ENCODE results near the gene POLR1E. TPM values are rescaled to one million over a fixed set of nuclear protein-coding genes. Genes with fewer than 3 reads are reported as not detected.
"Not testable (repeated sequence)": the region's sequence is repeated elsewhere in the genome, so short reads cannot be mapped to it uniquely, and the experiment has no call there.

The POLR1E gene
- total RNA-seq, 1 experiment from 2014 or later, result 21.4 TPM

DNA sequence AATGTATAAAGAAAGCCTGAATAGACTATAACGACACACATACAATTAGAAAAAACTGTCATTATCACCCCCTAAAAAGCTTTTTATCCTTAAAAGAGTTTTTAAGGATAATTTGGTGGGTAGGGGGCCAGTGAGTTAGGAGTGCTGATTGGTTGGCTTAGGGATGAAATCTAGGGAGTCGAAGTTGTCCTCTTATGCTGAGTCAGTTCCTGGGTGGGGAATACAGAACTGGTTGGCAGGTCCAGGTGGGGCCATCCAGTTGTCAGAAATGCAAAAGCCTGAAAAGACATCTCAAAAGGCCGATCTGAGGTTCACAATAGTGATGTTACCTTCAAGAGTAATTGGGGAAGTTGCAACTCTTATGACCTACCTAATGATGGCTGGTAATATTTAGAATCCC lies 34.1 kb upstream of the POLR1E start:
- no peaks in the 10 kb centered on the region for H3K27me3 ChIP-seq (replicated peaks)

DNA sequence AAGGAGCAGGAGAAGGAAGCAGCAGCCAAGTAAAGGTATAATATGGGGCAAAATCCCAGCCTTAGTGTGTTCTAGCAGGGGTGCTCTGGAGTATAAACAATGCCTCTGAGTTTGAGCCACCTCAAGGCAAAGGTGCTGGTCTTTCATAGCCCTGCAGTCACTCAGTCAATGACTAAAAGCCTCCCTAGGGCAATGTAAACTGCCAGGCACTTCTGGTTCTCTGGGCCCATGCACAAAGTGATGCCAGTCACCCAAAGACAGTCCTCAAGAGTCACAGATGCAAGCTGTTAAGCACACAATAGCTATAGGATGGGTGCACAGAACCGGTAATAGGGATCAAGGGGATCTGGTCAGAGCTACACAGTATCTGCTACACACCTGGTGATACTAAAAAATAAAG lies 33.1 kb upstream of the POLR1E start:
- Histone ChIP-seq H3K27me3 (replicated peaks) (no peaks in the 10 kb centered on the region), H3K4me3 (no peak overlapping the region), H3K27ac (no peak overlapping the region), H3K9me3 (replicated peaks) (no peaks in the 10 kb centered on the region), H3K36me3 (no peaks in the 10 kb centered on the region; the same call in 1 of the 2 replicates), H3K4me1 (replicated peaks) (0 out of 2 replicates have a peak, but pooled peaks cover 3% of the 10 kb centered on the region)
- DNase-seq (ENCODE audit: low read depth in 1 of 2, low spot score in 2 of 2), result no peak

More for the DNA sequence above, 34.1 kb upstream of the POLR1E start:
- Histone ChIP-seq H3K9me3 (replicated peaks) (no peaks in the 10 kb centered on the region), H3K36me3 (no peaks in the 10 kb centered on the region; the same call in 1 of the 2 replicates), H3K27ac (no peak overlapping the region), H3K4me3 (no peak overlapping the region), H3K4me1 (replicated peaks) (0 out of 2 replicates have a peak, but pooled peaks cover 3% of the 10 kb centered on the region)
- DNase-seq (ENCODE audit: low read depth in 1 of 2, low spot score in 2 of 2), result no peak

- H3K27me3 ChIP-seq (replicated peaks), result no peaks in the 10 kb centered on the region
- no peak for DNase-seq (ENCODE audit: low read depth in 1 of 2, low spot score in 2 of 2)
- 0 out of 2 replicates have a peak, but pooled peaks cover 3% of the 10 kb centered on the region for H3K4me1 ChIP-seq (replicated peaks)
- no peaks in the 10 kb centered on the region for H3K9me3 ChIP-seq (replicated peaks)
- no peak overlapping the region for H3K4me3 ChIP-seq
- no peaks in the 10 kb centered on the region; the same call in 1 of the 2 replicates for H3K36me3 ChIP-seq
- no peak overlapping the region for H3K27ac ChIP-seq
Observed at GRCh38 chr9:37453827-37454226, 31.9 kb upstream of the POLR1E start.

DNA sequence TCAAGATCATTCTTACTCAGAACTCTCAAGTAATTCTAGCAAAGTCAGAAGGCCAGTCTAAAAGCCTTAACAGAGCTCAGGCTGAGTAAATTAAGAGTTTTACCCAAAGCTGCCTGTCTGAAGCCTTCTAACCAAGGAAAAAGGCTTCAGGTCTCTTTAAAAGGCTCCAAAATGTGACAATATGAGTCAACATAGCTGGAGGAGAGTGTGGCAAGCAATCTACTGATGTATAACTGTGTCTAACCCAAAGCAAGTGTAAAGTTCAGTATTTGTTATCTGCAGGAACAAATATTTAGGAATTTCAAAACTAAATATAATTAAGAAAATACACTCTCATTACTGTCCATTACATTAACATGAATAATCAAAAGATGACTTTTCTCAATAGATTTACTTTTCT lies 31.5 kb upstream of the POLR1E start:
- Histone ChIP-seq H3K4me3 (no peak overlapping the region), H3K9me3 (replicated peaks) (no peaks in the 10 kb centered on the region), H3K4me1 (replicated peaks) (0 out of 2 replicates have a peak, but pooled peaks cover 3% of the 10 kb centered on the region), H3K27me3 (replicated peaks) (no peaks in the 10 kb centered on the region), H3K27ac (no peak overlapping the region), H3K36me3 (no peaks in the 10 kb centered on the region; the same call in 1 of the 2 replicates)
- no peak for DNase-seq (ENCODE audit: low read depth in 1 of 2, low spot score in 2 of 2)

GRCh38 chr9:37455884-37456647 lies 29.7 kb upstream of the POLR1E start:
- Histone ChIP-seq H3K27ac (no peak overlapping the region), H3K4me3 (no peak overlapping the region), H3K4me1 (replicated peaks) (0 out of 2 replicates have a peak, but pooled peaks cover 3% of the 10 kb centered on the region), H3K9me3 (replicated peaks) (no peaks in the 10 kb centered on the region), H3K27me3 (replicated peaks) (no peaks in the 10 kb centered on the region), H3K36me3 (no peaks in the 10 kb centered on the region; the same call in 1 of the 2 replicates)
- no peak for DNase-seq (ENCODE audit: low read depth in 1 of 2, low spot score in 2 of 2)

DNA sequence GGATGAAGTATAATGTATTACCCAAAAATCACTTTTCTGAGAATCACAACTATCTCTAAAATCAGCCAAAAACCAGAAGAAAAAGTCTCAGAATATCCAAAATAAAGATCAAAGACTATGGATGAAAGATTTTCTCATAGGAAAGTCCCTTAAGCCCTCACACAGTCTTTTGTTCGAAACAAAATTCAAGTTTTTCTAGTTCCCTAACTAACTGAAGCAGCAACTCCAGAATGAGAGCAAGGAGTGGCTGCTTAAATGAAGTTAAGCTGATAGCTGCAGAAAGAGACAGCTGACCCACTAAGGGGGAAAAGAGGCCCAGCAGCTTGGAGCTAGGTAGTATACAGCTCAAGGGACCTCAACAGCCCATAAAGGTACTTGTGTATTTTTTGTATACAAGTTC lies 28.9 kb upstream of the POLR1E start:
- no peak overlapping the region for H3K27ac ChIP-seq

DNA sequence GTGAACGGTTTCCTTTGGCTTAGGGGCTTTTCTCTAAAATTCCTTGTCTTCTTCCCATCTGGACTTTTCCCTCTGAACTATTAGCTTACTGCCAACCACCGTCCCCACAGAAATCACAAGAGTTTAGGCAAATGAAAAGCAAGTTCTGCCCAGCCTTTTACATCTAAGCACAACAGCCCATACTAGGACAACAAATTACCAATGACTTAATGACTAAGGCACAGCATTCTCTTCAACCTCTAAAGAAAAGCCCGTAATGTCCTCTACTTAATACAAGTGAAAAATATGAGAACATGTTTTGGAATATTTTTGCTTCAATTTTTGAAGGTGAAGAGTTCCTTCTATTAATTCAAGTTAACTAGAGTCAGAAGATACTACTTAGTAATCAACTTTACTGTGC lies 21.7 kb upstream of the POLR1E start:
- Histone ChIP-seq H3K9me3 (replicated peaks) (no peaks in the 10 kb centered on the region), H3K4me1 (replicated peaks) (peaks cover 9% of the 10 kb centered on the region), H3K36me3 (peaks cover 5% of the 10 kb centered on the region; the same call in 1 of the 2 replicates), H3K27ac (peak overlapping the region; percentile 98), H3K4me3 (peak overlapping the region; percentile 94), H3K27me3 (replicated peaks) (no peaks in the 10 kb centered on the region)
- DNase-seq (ENCODE audit: low read depth in 1 of 2, low spot score in 2 of 2), result no peak

More for the DNA sequence above, 28.9 kb upstream of the POLR1E start:
- H3K27me3 ChIP-seq (replicated peaks), result no peaks in the 10 kb centered on the region
- H3K36me3 ChIP-seq, result no peaks in the 10 kb centered on the region; the same call in 1 of the 2 replicates
- DNase-seq (ENCODE audit: low read depth in 1 of 2, low spot score in 2 of 2), result no peak
- no peak overlapping the region for H3K4me3 ChIP-seq
- no peaks in the 10 kb centered on the region for H3K9me3 ChIP-seq (replicated peaks)
- 0 out of 2 replicates have a peak, but pooled peaks cover 3% of the 10 kb centered on the region for H3K4me1 ChIP-seq (replicated peaks)

DNA sequence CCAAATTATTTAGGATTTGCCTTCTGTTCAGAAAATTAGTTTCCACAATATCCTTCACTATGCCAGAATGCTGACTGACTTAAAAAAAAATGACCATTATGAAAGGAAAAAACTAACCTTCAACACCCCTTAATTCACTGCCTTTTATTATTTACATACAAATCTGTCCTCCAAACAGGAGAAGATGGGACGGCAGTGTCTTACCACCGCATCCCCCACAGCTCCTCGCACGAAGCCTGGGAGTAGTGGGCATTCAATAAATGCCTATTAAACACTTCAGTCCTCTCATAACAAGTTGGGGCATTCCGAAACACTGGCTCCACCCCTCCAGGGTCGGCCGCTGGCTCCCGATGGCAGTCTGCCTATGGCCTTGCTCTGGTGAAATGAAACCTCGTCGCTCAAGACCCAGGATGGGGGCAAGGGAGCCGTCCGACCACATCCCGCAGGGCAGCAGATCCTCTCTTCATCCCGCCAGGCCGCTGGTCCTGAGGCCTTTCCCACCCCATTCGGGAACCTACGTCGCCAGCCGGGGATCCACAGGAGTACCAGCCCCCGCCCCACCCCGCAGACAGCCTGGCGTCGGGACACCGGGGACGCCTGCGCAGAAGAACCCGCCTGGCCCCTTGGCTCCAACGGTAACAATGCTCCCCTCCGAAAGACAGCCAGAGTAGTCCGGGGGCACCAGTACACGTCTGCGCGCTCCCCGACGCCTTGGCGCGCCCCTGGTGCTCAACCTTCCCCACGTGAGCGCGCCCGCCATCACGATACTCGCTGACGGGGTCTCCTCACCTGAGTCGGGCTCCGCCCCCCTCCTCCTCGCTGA lies 21.1 kb upstream of the POLR1E start:
- Histone ChIP-seq H3K27ac (peak overlapping the region; percentile 98), H3K4me3 (peak overlapping the region; percentile 94), H3K27me3 (replicated peaks) (no peaks in the 10 kb centered on the region), H3K36me3 (peaks cover 5% of the 10 kb centered on the region; the same call in 1 of the 2 replicates), H3K9me3 (replicated peaks) (no peaks in the 10 kb centered on the region), H3K4me1 (replicated peaks) (peaks cover 9% of the 10 kb centered on the region)
- DNase-seq (ENCODE audit: low read depth in 1 of 2, low spot score in 2 of 2), result peak; percentile 74 to 84

GRCh38 chr9:37465249-37466036 lies 20.3 kb upstream of the POLR1E start, which contains the start of gene ZBTB5:
TSS of gene ZBTB5 (minus strand) at chr9:37465450. CDS start at chr9:37442551, 22,899 bp downstream.
- Histone ChIP-seq H3K4me1 (replicated peaks) (peaks cover 9% of the 10 kb centered on the region), H3K27me3 (replicated peaks) (no peaks in the 10 kb centered on the region), H3K9me3 (replicated peaks) (no peaks in the 10 kb centered on the region), H3K4me3 (peak within 1 kb of the TSS; percentile 94), H3K36me3 (peaks cover 5% of the 10 kb centered on the region; the same call in 1 of the 2 replicates), H3K27ac (peak within 1 kb of the TSS; percentile 98)
- DNase-seq (ENCODE audit: low read depth in 1 of 2, low spot score in 2 of 2), result peak; percentile 97

GRCh38 chr9:37466037-37466709 lies 19.6 kb upstream of the POLR1E start:
- peak overlapping the region; percentile 77 for H3K27ac ChIP-seq
- no peaks in the 10 kb centered on the region for H3K27me3 ChIP-seq (replicated peaks)
- H3K4me1 ChIP-seq (replicated peaks), result peaks cover 13% of the 10 kb centered on the region
- peaks cover 5% of the 10 kb centered on the region; the same call in 1 of the 2 replicates for H3K36me3 ChIP-seq
- DNase-seq (ENCODE audit: low read depth in 1 of 2, low spot score in 2 of 2), result no peak
- H3K4me3 ChIP-seq, result peak overlapping the region; percentile 94
- no peaks in the 10 kb centered on the region for H3K9me3 ChIP-seq (replicated peaks)

GRCh38 chr9:37467530-37467929 lies 18.2 kb upstream of the POLR1E start:
- DNase-seq (ENCODE audit: low read depth in 1 of 2, low spot score in 2 of 2); H3K27me3 ChIP-seq (replicated peaks); H3K27ac ChIP-seq: not testable (repeated sequence)

GRCh38 chr9:37468620-37469019 lies 17.1 kb upstream of the POLR1E start:
- Histone ChIP-seq H3K9me3 (replicated peaks) (no peaks in the 10 kb centered on the region), H3K4me3 (no peak overlapping the region), H3K4me1 (replicated peaks) (peaks cover 26% of the 10 kb centered on the region), H3K27ac (no peak overlapping the region), H3K36me3 (peaks cover 5% of the 10 kb centered on the region; the same call in 1 of the 2 replicates), H3K27me3 (replicated peaks) (no peaks in the 10 kb centered on the region)
- no peak for DNase-seq (ENCODE audit: low read depth in 1 of 2, low spot score in 2 of 2)

More at GRCh38 chr9:37467530-37467929, 18.2 kb upstream of the POLR1E start:
- H3K4me3 ChIP-seq; H3K36me3 ChIP-seq; H3K9me3 ChIP-seq (replicated peaks): not testable (repeated sequence)
- peaks cover 21% of the 10 kb centered on the region for H3K4me1 ChIP-seq (replicated peaks)

Measured in SJSA1 (cell line).